ENCODE data around the gene TNNC2.

The TNNC2 gene

DNA sequence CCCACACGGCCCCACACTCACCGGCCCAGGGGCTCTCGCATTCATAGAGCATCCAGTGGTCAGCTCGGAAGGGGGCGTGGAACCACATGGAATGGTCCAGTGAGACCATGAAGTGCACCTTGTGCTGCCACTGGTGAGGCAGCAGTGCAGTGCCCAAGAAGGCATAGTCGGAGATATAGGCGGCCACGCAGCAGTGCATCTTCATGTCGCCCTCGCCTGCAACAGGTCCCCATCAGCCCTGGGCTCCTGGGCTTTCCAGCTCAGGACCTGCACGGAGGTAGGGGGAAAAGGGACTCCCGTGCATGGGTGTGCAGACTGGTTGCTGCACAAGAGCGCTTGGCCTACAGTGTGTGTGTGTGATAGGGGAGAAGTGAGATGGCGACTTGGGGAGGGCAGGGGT is 16.4 kb upstream of the TNNC2 start:
- peaks cover 15% of the 10 kb centered on the region for H3K36me3 ChIP-seq (ENCODE audit: control insufficient read depth, insufficient read depth, low read length)
- no peaks in the 10 kb centered on the region for H3K27me3 ChIP-seq (replicated peaks; ENCODE audit: control insufficient read depth, insufficient read depth, low read length)
- no peak overlapping the region for H3K4me3 ChIP-seq (replicated peaks; ENCODE audit: low read depth, low read length)
- DNase-seq (ENCODE audit: extremely low read depth, insufficient read length): no peak
- TF ChIP-seq, protein P1, sequence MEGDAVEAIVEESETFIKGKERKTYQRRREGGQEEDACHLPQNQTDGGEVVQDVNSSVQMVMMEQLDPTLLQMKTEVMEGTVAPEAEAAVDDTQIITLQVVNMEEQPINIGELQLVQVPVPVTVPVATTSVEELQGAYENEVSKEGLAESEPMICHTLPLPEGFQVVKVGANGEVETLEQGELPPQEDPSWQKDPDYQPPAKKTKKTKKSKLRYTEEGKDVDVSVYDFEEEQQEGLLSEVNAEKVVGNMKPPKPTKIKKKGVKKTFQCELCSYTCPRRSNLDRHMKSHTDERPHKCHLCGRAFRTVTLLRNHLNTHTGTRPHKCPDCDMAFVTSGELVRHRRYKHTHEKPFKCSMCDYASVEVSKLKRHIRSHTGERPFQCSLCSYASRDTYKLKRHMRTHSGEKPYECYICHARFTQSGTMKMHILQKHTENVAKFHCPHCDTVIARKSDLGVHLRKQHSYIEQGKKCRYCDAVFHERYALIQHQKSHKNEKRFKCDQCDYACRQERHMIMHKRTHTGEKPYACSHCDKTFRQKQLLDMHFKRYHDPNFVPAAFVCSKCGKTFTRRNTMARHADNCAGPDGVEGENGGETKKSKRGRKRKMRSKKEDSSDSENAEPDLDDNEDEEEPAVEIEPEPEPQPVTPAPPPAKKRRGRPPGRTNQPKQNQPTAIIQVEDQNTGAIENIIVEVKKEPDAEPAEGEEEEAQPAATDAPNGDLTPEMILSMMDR (IDR thresholded peaks at IDR 0.05; ENCODE audit: insufficient read depth, low read length, poor library complexity, severe bottlenecking): no peak

DNA sequence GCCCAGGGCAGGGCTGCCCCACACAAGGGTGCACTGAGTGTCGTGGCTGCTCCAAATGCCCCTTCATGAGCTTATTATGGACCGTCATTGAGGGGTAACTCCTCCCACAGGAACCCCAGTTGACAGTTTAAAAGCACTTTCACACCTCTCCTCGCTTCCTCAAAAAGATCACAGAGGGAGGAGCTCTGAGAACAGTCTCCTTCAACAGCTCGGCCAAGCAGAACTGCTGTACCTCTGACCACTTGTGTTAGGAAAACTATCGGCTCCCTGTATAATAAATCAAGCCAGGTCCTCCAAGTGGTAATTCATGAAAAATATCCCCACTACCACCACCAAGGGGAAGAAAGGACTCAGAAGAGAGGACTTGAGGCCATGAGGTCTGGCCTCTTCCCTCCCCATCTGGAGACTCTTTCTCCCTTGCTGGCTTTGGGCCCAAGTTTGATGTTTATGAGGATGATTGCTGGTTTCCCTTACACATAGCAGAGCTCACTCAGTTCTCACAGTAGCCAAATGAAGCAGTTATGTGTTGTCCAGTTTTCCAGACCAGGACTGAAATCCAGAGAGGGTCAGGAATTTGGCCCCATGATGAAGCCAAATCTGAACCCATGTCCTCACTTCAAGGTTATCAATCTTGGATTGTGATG is 15.2 kb upstream of the TNNC2 start:
- TF ChIP-seq, protein P1 (IDR thresholded peaks at IDR 0.05; ENCODE audit: insufficient read depth, low read length, poor library complexity, severe bottlenecking): no peak
- Histone ChIP-seq H3K27me3 (replicated peaks; ENCODE audit: control insufficient read depth, insufficient read depth, low read length) (no peaks in the 10 kb centered on the region), H3K36me3 (ENCODE audit: control insufficient read depth, insufficient read depth, low read length) (peaks cover 14% of the 10 kb centered on the region), H3K4me3 (replicated peaks; ENCODE audit: low read depth, low read length) (no peak overlapping the region)
- DNase-seq (ENCODE audit: extremely low read depth, insufficient read length): no peak

DNA sequence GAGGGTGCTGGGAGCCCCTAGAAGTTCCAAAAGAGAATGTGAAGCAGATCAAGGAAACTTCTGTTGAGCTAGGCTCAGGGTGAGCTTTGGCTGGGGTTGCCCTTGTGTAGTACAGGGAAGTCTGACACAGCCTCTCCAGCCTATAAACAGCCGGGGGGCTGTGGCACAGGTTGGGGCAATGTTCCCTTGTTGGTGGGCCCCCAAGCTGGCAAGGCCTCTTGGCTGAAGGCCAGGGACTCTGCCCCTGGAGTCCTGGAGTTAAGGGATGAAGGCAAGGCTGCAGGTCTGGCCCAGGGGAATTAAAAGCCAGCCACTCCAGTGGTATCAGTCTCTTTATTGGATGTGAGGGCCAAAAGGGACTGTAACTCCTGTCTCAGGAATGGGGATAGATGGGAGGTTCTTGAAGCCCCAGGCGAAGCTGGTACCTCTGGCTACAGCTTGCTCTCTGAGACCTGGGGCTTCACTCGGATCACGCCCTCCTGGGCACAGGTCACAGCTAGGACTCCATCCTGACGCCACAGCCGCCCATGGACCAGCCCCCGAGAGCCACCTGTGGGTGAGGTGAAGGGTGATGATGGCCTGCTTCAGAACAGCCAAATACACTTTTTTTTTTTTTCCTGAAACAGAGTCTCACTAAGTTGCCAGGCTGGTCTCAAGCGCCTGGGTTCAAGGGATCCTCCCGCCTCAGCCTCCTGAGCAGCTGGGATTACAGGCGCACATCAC is 14.5 kb upstream of the TNNC2 start:
- Histone ChIP-seq H3K4me3 (replicated peaks; ENCODE audit: low read depth, low read length) (no peak overlapping the region), H3K27me3 (replicated peaks; ENCODE audit: control insufficient read depth, insufficient read depth, low read length) (no peaks in the 10 kb centered on the region), H3K36me3 (ENCODE audit: control insufficient read depth, insufficient read depth, low read length) (peaks cover 14% of the 10 kb centered on the region)
- TF ChIP-seq, protein P1 (IDR thresholded peaks at IDR 0.05; ENCODE audit: insufficient read depth, low read length, poor library complexity, severe bottlenecking): no peak
- DNase-seq (ENCODE audit: extremely low read depth, insufficient read length): no peak

DNA sequence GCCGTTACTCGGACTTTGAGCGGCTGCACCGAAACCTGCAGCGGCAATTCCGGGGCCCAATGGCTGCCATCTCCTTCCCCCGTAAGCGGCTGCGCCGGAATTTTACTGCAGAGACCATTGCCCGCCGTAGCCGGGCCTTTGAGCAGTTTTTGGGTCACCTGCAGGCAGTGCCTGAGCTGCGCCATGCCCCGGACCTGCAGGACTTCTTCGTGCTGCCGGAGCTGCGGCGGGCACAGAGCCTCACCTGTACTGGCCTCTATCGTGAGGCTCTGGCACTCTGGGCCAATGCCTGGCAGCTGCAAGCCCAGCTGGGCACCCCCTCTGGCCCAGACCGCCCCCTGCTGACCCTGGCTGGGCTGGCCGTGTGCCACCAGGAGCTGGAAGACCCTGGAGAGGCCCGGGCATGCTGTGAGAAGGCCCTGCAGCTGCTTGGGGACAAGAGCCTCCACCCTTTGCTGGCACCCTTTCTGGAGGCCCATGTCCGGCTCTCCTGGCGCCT is 13.6 kb upstream of the TNNC2 start:
- H3K4me3 ChIP-seq (replicated peaks; ENCODE audit: low read depth, low read length): no peak overlapping the region
- H3K27me3 ChIP-seq (replicated peaks; ENCODE audit: control insufficient read depth, insufficient read depth, low read length): no peaks in the 10 kb centered on the region
- TF ChIP-seq, protein P1 (IDR thresholded peaks at IDR 0.05; ENCODE audit: insufficient read depth, low read length, poor library complexity, severe bottlenecking): no peak
- peaks cover 14% of the 10 kb centered on the region for H3K36me3 ChIP-seq (ENCODE audit: control insufficient read depth, insufficient read depth, low read length)
- no peak for DNase-seq (ENCODE audit: extremely low read depth, insufficient read length)

DNA sequence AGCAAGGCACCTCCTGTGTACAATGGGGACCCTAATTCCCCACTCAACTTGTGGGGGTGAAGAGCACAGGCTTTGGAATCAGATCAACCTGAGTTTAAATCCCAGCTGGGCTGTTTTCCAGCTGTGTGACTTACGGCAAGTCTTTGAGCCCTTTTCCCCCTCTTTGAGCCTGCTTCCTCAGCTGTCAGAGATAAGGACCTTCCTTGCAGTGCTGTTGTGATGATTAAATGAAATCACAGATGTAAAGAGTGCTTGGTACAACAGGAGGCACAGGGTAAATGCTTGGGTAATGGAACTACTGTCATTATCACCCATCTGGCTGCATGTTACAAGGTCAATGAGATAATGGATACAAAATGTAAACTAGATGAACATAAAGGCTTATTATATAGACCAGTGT is 9.7 kb upstream of the TNNC2 start:
- DNase-seq (ENCODE audit: extremely low read depth, insufficient read length): no peak
- H3K4me3 ChIP-seq (replicated peaks; ENCODE audit: low read depth, low read length): no peak overlapping the region
- H3K36me3 ChIP-seq (ENCODE audit: control insufficient read depth, insufficient read depth, low read length): peaks cover 5% of the 10 kb centered on the region; the same call in 1 of the 2 replicates
- TF ChIP-seq, protein P1 (IDR thresholded peaks at IDR 0.05; ENCODE audit: insufficient read depth, low read length, poor library complexity, severe bottlenecking): no peak
- no peaks in the 10 kb centered on the region for H3K27me3 ChIP-seq (replicated peaks; ENCODE audit: control insufficient read depth, insufficient read depth, low read length)
